ENCODE results near the gene TBC1D9B.
"Not testable (repeated sequence)": the region's sequence is repeated elsewhere in the genome, so short reads cannot be mapped to it uniquely, and the experiment has no call there.

TBC1D9B gene

DNA sequence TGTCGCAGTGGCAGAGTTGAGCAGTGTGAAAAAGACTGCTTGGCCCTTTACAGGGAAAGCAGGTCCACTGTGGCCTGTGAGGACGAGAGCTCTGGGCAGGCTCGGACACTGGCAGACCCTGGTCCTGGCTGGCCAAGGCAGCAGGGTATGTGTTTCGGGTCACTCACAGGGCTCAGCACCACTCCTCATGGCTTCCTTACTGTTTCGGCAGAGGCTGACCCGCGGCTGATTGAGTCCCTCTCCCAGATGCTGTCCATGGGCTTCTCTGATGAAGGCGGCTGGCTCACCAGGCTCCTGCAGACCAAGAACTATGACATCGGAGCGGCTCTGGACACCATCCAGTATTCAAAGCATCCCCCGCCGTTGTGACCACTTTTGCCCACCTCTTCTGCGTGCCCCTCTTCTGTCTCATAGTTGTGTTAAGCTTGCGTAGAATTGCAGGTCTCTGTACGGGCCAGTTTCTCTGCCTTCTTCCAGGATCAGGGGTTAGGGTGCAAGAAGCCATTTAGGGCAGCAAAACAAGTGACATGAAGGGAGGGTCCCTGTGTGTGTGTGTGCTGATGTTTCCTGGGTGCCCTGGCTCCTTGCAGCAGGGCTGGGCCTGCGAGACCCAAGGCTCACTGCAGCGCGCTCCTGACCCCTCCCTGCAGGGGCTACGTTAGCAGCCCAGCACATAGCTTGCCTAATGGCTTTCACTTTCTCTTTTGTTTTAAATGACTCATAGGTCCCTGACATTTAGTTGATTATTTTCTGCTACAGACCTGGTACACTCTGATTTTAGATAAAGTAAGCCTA, 71.3 kb downstream of the TBC1D9B start:
- DNase-seq = peak; percentile 49

DNA sequence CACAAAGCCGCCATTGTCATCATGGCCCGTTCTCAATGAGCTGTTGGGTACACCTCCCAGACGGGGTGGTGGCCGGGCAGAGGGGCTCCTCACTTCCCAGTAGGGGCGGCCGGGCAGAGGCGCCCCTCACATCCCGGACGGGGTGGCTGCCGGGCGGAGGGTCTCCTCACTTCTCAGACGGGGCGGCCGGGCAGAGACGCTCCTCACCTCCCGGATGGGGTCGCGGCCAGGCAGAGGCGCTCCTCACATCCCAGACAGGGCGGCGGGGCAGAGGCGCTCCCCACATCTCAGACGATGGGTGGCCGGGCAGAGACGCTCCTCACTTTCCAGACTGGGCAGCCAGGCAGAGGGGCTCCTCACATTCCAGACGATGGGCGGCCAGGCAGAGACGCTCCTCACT, 72.8 kb downstream of the TBC1D9B start:
- DNase-seq = not testable (repeated sequence)

DNA sequence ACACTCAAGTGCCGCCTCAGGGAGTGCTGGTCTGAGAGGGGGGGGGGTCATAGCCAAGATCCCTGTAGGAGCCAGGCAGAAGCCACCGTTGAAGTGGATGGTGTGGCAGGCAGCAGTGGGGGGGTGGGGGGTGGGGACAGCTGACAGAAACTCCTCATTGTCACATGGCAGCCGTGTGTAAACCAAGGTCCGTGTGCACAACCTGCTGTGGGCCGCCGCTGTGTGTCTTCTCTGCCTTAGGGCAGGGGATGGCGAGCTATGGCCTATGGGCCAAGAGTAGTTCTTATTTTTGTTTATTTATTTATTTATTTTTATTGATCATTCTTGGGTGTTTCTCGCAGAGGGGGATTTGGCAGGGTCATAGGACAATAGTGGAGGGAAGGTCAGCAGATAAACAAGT, 73.6 kb downstream of the TBC1D9B start:
- DNase-seq = no peak

GRCh38 chr5:179833709-179834070, 74.0 kb downstream of the TBC1D9B start:
- DNase-seq = no peak

DNA sequence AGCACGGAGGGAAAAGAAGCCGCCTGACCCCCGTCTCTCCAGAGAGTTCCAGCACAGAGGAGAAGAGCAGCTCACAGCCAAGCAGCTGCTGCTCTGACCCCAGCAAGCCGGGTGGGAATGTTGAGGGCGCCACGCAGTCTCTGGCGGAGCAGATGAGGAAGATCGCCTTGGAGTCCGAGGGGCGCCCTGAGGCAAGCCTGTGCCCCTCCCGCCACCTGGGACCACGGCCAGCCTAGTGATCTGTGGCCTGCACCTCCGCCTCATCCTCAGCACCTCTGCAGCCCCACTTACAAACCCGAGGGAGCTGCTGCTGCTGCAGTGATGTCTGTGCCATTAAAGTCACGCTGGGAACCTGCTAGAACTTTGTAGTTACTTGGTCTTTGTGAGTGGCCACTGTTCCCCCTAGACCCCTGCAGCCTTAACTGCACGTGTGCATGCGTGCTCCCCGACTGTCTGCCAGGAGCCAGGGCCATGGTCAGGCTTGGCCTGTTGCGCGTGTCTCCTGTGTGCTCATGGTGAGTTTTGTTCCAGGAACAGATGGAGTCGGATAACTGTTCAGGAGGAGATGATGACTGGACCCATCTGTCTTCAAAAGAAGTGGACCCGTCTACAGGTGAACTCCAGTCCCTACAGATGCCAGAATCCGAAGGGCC, 74.5 kb downstream of the TBC1D9B start:
- no peak for DNase-seq

- DNase-seq = no peak
Observed at GRCh38 chr5:179832039-179832745, 75.5 kb downstream of the TBC1D9B start.

- no peak for DNase-seq
Observed at GRCh38 chr5:179830818-179831468, 76.8 kb downstream of the TBC1D9B start.

DNA sequence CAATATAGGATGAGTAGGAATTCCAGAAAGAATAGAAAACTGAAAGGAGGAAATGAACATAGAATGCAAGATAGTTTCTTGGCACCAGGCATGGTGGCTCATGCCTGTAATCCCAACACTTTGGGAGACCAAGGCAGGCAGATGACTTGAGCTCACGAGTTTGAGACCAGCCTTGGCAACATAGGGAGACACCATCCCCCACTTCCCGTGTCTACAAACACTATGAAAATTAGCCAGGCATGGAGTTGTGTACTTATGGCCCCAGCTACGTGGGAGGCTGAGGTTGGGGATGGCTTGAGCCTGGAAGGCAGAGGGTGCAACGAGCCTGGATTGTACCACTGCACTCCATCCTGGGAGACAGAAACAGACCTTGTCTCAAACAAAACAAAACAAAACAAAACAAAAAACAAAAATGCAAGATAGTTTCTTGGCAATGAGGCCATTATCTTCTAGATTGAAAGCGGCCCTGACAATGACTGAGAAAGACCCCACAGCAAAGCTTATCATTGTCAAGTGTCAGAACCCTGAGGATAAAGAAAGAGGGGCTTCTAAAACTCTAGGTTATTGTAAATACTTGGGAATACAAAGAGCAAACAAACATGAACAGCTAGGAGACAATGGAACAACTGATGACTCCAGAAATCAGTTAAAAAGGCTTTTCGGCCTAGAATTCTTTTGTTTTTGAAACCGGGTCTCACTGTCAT, 77.8 kb downstream of the TBC1D9B start:
- DNase-seq = no peak

DNA sequence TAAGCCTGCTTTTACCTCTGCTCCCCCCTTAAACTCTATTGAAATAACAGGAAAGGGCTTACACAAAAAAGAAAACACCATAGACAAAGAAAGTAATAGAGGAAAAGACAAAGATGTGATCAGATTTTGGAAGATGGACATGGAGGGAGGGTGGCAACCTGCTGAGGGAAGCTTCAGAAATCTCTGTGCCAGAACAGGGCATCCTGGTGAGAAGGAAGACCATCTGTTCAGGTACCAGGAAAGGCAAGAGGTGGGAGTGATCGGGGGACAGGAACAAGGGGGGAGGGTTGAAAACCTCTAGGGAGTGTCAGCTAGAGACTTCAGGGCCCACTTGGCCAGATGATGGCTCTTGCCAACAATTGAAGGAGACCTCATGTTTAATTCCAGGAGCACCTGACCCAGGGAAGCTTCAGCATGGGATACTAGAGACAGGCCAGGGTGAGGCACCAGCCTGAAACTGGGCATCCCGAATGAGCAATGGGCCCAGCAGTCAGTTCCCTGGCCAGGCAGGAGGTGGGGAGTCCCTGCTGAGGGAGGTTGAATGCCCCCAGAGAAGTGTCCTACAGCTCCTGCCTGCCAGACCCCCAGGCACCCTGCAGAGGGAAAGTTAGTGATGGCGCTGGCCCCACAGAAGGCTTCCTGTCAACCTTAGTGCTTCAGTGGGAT, 78.8 kb downstream of the TBC1D9B start:
- DNase-seq = no peak

DNA sequence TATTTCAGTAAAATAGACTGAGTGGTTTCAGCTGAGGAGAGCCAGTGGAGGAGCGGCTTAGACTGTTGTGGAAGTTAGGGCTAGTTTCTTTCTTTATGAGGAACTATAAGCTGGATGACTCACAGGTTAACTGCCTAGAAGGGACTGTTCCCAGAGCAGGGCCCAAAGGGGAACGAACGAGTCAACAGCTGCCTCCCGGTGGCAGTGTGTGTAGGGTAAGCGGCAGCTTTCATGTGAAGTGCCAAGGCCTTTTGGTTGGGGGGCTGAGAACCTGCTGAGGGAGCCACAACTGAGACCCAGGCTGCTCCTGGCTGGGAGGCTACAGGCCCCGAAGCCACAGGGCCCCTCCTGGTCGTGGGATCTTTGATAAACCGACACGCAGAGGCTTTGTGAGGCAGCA, 80.0 kb downstream of the TBC1D9B start:
- DNase-seq = peak; percentile 51

GRCh38 chr5:179825655-179826182, 82.0 kb downstream of the TBC1D9B start:
- DNase-seq = no peak

DNA sequence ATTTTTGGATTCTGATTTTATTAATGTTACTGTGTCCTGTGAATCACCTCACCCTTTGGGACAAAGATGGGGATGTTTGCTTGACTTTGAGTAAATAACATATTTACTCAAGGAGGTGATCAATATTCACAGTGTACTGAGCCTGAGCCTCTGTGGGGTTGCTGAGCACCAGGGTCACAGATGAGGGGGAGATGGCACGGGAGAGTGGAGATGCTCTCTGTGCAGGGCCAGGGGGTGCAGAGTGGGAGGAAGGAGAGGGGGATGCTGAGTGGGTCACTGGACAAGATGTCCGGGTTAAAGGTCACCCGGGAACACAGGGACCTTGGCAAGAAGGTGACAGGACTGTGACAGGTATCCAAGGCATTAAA, 83.0 kb downstream of the TBC1D9B start:
- no peak for DNase-seq

DNA sequence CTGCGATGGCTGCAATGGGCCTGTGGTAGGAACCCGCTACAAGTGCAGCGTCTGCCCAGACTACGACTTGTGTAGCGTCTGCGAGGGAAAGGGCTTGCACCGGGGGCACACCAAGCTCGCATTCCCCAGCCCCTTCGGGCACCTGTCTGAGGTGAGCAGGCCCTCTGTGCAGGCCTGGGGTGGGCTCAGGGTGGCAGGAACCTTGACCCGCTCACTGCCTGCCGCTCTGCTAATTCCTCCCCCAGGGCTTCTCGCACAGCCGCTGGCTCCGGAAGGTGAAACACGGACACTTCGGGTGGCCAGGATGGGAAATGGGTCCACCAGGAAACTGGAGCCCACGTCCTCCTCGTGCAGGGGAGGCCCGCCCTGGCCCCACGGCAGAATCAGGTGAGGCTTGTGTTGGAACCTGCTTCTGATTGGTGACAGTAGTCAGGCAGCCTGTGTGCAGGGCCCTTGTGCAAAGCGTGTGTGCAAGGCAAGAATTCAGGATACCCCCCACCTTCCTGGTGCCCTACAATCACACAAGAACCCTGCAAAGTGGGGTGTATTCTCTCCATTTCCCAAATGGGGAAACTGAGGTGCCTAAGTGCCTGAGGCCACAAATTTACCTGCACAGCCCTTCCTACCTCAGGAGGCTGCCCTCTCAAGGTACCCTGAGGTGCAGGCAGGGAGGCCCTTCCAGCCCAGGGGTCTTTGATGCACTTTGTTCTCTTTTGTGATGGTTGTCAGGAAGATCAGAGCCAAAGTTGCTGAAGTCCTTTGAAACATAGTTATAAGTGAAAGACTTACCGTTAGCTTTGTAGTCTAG, 83.6 kb downstream of the TBC1D9B start:
- no peak for DNase-seq

GRCh38 chr5:179822444-179822990, 85.2 kb downstream of the TBC1D9B start:
- no peak for DNase-seq

GRCh38 chr5:179822059-179822432, 85.7 kb downstream of the TBC1D9B start:
- DNase-seq = no peak

- DNase-seq = peak; percentile 78
Observed at GRCh38 chr5:179821298-179822058, 86.2 kb downstream of the TBC1D9B start.

GRCh38 chr5:179820483-179821297, 87.0 kb downstream of the TBC1D9B start, which contains the start of gene SQSTM1:
Gene SQSTM1 (plus strand): TSS chr5:179820905. CDS start chr5:179820937, 32 bp downstream.
- DNase-seq = peak; percentile 83

GRCh38 chr5:179820127-179820482, 87.6 kb downstream of the TBC1D9B start:
- DNase-seq = no peak
